Activated T-helper 1 cell treated with Interleukin-2 at 50 U/mL for 16 hours (primary cell): ENCODE results near the gene HPCAL1.

Experiments used
- DNase-seq: peaks from one replicate; pipeline ENCODE4 v3.0.0-alpha.2; 2020; ENCODE audit warnings: low read depth

The HPCAL1 gene

DNA sequence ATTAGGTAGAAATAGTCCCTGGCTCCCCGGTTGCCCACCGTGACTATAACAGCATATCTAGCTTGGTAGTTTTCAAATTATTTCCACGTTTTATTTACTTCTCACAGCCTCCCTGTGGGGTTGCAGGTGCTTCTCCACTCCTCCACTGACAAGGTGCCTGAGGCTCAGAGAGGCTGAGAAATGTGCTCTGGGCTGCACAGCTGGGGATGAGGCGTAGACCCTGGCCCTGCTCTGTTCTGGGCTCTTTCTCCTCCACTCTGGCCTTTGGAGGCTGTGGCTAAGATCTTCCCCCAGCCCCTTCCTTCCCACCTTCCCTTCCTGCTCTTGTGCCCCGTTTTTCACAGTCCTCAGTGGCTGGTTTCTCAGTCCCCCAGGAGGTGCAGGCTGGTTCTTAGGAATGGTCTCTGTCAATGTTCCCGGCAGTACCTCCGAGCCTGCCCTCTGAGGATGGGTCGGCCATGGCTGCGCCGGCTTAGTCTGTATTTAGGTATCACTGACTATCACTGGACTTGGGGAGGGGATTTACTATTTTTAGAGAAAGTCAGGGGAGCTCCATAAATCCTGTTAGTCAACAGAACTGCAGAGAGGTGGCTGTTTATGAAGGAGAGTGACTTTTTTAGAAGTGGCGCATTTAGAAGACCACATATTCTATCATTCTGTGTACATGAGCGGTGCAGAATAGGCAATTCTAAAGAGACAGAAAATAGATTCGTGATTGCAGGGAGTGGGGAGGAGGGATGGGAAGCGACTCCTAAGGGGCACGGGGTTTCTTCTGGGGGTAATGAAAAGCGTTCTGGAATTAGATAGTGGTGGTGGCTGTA lies 35.0 kb downstream of the HPCAL1 start:
- no peak for DNase-seq

DNA sequence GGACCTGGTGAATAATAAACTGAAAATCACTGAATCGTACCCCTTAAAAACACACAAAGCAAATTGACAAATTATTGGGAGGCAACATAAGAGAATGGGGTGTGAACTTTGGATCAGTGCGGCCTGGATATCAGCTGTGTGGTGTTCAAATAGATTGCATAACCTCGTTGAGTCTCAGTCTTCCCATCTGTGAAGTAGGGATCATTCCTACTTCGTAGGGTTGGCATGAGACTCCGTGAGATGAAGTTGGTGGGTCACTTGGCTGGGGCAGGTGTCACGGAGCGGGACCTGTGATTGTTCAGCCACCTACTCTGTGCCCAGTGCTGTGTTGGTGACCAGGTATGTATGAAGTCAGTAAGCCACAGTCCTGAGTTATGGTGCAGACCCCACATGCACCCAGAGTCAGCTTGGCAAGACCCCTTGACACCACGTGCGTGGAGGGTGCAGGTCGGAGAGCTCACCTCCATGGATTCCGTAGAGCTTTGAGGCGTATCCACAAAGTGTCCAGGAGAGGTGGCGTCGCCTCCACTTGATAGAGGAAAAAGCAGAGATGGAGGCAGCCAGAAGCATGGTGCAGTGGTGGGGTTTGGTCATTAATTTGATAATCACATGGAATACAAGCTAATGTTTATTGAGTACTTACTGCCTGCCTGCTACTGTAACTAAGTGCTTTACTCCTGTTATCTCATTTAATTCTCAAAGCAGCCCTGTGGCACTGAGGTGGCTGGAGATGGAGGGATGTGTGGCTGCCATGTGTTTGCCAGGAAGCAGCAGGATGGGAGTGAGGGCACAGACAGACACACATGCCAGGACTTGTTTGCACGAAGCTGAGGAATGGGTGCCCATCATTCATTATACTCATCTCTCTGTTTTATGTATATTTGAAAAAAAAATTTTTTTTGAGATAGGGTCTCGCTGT lies 35.8 kb downstream of the HPCAL1 start:
- no peak for DNase-seq

DNA sequence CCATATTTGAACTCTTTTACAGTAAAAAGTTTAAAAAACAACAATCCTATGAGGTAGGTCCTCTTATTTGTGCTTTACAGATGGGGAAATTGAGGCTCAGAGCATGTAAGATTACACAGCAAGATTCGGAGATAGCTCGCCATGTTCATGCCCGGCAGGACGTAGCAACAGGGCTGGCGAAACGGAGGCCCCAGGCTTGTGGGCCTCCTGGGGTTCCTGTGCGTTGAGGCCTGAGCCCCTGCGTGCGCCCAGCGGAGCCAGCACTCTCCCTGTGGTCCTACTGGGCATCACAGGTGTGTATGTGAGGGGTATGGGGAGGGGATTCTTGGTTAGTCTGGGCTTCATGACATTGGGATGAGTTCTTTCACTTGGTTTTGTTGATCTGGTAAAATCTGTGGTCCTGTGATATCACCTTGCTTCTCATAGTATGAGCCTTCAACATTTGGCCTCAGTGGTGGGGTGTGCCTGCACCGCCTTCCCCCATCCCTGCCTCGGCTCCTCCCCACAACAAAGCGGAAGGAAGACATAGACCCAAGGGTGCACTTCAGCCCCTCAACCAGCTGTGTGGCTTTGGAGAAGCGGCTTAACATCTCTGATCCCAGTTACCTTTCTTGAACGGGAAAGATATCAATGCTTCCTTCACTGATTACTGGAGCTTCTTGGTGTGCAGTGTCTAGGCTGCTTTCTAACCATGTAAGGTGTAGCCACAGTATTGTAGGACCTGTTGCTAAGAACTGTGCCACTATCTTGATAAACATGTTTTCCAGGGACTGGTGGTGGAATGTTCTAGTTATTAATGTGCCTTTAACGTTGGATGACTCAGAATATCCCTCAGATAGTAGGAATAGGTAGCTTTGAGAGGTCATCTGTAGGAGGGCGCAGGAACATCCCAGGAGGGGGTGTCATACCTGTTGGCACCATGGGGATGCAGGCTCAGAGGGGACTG lies 37.2 kb downstream of the HPCAL1 start:
- DNase-seq = no peak

DNA sequence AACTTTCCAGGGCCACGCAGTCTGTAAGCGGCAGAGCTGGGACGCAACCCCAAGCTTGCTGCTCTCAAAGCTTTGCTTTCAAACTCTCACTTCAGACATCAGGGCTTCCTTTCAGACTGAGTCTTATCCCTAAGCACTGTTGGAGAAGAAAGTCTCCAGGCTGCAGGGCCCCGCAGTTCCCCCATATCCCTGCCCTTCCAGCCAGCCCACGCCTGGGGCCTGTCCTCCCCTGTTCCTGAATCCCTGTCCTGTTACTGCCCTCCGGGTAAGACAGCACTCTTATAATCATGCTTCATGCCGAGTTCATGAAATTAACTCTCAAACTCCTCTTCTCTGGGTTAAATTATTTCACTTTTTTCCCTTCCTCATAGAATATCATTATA lies 37.9 kb downstream of the HPCAL1 start:
- no peak for DNase-seq

DNA sequence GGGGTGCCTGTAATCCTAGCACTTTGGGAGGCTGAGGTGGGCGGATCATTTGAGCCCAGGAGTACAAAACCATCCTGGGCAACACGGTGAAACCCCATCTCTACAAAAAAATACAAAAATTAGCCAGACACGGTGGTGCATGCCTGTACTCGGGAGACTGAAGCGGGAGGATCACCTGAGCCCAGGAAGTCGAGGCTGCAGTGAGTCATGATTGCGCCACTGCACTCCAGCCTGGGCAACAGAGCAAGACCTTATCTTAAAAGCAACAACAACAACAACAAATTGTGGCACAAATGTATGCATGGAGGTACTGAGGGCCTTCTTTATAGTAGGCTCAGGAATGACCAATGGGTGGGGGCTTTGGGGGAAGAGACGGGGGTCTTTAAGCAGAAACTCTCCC lies 38.5 kb downstream of the HPCAL1 start:
- DNase-seq = no peak

DNA sequence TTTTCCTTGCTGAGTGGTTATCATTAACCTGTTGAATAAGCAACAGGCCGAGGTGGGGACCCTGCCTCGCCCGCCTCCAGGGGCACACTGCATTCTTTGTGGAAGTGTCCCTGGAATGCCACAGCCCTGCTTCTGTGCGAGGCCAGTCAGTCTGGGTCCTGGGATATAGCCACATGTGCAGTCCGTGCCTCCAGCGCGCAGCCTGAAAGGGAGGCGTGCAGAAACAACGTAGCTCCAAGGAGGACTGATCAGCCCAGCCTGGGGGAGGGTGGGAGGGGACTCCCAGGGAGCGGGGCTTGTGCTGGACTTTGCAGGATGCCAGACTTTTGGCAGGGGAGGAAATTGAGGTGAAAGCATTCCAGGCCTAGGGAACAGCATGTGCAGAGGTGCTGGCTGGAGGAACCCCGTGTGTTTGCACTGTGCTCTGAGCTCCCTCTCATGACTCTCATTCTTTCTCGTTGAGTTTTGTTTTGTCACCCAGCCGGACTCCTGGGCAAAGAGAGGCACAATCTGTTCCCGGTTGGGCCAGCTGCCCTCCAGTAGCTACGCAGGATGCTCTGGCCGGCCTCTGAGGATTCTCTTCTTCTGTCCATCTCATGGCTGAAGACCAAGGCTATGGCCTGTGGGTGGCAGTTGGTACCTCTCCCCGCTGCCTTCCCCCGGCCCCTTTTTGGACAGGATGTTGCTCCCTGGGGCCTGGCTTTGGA lies 39.7 kb downstream of the HPCAL1 start:
- no peak for DNase-seq

DNA sequence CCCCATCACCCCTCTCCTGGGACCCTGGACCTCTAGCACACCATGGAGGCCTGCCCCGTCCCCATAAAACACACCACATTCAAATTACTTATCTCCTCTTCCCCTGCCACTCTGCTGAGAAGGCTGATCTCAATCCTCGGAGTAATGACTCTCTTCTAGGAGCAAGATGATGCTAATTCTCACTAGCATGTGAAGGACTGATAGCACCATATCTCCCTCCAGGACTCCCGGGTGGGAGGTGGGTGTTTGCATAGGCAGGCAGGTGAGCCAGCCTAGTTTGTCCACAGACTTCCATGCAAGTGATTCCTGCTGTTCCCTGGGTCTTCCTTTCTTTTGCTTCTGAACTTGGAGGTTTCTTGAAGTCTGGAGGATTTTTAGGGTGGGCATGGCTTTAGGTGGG lies 40.5 kb downstream of the HPCAL1 start:
- DNase-seq = no peak

DNA sequence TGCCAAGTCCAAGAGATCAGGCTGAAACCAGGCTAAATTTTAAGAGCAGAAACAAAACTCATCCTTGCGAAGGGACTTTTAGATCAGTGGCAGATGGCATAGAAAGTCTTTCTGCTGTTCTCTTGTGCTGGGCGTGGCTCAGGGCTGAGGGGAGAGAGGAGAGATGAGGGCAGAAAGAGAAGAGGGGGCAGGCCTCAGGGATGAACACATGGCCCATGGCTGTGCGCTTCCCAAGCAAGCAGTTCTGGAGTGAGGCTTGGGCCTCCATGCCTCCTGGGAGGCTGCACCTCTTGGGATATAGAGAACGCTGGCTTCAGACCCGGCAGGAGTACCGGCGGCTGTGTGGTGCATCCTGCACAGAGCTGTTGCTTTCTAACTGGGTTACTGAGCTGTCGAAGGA lies 41.0 kb downstream of the HPCAL1 start:
- no peak for DNase-seq

DNA sequence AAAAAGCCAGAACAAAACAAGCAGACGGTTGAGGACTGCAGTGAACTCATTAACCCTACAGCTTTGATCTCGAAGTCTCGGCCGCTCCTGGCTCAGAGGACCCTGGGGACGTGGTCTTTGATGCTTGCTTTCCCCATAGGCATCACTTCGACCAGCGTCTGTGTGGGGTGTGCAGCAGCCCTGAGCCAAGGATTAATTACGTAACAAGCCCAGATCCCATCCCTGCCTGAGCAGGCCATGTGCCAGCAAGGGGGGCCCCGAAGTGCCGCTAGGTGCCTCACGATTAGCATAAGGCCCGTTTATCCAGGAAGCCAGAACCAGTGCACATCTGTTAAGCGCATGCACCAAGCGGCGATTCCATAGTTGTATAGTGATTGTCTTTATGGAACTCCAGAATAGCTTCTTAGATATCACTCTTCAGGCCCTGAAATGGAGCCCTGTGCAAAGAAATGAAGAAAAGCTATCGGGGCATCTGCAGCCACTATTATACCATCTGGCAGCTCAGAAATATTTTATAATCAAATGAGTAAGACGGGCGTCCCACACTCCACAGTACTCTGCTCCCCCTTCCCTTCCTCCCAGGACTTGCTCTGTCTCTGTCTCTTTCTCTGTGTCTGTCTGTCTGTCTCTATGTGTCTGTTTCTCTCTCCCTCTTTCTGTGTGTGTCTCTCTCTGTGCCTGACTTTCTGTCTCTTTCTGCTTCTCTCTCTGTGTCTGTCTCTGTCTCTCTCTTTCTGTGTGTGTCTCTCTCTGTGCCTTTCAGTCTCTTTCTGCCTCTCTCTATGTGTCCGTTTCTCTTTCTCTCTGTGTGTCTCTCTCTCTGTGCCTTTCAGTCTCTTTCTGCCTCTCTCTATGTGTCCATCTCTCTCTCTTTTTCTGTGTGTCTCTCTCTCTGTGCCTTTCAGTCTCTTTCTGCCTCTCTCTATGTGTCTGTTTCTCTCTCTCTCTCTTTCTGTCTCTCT lies 41.7 kb downstream of the HPCAL1 start:
- no peak for DNase-seq

DNA sequence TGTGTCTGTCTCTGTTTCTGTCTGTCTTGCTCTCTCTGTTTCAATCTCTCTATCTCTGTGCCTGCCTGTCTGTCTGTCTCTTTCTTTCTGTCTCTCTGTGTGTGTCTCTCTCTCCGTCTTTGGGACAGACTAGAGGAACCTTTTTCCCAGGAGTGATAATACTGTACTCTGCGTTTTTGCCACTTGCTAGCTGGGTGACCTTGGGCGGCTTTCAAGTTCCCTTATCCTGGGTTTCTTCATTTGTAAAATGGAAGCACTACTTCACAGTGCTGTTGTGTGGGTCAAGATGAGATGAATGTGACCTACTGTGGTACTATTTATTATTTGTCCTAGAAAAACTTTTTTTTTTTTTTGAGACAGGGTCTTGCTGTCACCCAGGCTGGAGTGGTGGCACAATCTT lies 42.4 kb downstream of the HPCAL1 start:
- no peak for DNase-seq

DNA sequence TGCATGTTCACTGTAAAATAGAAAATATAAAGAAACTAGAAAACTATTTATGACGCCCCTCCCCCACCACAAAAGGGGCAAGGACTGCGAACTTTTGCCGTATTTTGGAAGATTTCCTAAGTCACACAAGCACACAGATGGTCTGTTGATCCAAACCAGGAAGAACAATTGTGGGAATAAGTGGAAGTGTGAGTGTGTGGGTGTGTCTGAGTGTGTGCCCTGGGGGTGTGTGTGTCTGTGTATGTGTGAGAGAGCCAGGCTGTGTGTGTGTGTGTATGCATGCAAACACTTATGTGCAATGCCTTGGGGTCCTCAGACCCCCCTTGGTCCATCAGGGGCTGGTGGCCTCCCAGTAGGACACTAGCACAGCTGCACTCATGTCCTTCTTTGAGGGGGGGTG lies 43.1 kb downstream of the HPCAL1 start:
- DNase-seq = no peak

DNA sequence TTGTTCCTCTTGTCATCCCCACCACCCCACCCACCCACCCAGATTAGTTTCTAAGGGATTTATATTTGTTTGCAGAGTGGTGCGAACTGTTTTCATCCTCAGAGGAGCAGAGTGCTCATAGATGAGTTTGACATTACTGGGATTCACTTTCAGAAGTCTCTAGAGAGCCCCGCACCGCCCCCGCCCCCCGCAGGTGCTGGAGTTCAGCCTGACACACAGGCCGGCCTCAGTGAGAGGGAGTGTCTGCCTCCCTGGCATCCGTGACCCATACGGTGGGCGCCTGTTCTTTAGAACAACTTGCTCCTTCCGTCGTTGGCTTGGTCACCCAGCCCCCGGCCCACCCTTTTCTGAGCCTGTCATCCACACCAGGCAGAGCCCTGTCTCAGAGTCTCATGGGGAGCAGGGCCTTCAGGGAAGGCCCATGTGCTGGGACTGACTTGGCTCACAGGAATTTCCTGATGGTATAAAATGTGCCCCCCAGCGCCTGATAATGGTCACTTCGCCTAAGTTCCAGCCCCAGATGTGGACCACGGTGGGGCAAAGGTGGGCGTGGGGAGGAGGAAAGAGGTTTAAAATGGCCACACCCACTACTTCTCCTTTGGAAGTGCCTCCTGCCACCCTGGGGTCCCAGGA lies 44.3 kb downstream of the HPCAL1 start:
- no peak for DNase-seq

DNA sequence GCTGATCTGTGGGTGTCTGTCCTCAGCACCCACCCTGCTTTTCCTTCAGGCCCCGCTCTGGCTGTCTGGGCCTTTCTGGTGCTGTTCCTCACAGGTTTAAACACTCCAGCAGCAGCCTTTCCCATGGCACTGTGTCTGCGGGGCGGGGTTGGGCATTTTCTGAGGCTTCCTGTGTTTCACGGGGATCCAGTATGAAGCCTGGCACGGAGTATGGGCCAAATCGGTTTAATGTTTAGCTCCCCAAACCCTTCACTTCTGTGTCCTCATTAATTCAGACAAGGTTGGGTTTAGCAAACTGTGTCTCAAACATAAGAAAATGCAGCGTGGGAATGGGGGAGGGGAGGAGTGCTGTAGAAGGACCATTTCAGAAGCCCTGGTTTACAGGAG lies 44.9 kb downstream of the HPCAL1 start:
- no peak for DNase-seq

DNA sequence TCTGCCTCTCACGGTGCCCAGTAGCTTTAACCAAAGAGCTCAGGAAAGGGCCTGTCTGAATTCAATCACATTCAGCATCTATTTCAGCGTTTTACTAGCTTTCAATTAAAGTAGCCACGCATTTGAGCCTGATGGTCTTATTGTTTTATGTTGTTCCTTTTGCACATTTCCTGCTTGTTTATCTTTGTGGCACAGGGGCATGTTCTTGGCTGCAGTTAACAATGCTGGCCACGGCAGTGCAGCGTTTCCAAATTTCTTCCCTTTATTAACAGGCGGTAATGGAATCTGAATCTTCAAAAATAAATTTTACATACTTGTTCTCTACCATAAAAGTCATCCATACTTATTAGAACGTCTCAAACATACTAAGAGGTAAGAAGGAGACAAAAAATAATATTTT lies 46.2 kb downstream of the HPCAL1 start:
- DNase-seq = no peak

DNA sequence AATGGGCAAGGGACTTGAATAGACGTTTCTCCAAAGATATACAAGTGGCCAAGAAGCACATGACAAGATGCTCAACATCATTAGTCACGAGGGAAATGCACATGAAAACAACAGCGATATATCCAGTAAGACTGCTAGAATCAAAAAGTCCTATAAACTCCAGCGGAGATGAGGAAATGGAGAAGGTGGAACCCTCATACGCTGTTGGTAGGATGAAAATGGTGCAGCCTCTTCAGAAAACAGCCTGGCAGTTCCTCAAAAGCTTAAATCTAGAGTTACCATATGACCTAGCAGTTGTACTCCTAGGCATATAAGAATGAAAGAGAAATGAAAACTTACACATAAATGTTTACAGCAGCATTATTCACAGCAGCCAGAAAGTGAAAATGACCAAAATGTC lies 48.1 kb downstream of the HPCAL1 start:
- no peak for DNase-seq

DNA sequence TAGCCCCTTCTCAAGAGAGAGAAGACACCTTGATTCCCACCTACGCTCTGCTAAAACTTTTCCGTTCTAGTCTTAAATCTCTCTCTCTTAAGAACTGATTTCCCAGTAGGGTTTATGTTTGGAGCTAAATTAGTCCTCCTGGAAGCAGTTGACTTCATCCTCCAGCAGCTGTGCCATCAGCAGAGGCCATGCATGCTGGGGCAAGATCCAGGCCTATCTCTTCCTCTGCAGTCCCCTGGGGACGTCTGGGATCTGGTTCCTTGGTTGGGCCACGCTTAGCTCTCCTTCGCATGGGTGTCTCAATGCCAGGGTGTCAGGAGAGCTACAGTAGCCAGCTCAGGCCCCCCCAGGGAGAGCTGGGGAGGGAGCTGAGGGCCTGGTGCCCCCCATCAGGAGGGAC lies 49.7 kb downstream of the HPCAL1 start:
- DNase-seq = no peak

DNA sequence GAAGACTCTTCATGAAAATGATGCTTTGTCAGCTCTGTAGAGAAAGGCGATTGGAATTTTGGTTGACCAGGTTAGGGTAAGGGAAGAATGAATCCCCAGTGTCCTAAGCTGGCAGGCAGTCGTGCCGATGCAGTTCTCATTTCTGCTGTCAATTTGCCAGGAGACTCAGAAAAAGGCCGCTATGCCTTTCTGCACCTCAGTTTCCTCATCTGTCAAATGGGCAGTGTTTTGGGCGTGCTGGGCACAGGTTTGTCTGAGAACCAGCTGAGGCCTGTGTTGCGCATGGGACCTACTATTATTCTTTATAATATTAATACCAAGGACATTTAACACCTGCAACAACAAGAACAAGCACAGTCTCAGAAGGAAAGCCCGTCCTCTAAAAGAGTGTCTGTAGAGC lies 50.3 kb downstream of the HPCAL1 start:
- no peak for DNase-seq

DNA sequence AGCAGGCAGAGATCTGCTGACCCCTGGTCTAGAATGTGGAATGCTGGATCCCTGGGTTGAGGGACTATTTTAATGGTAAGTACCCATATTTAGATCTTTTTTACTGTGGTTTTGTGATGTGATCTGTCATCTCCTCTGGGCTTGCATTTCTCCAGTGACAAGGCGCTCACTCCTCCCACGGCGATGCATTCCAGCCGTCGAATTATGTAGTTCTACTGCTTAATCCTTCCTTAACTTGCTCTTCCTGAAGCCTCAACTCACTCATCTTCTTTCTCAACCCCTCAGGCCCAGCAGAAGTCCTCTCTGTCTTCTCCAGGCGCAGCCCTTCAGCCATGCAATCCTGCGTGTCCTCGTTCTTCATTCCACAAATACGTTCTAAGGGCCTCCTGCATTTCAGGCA lies 51.2 kb downstream of the HPCAL1 start:
- no peak for DNase-seq

DNA sequence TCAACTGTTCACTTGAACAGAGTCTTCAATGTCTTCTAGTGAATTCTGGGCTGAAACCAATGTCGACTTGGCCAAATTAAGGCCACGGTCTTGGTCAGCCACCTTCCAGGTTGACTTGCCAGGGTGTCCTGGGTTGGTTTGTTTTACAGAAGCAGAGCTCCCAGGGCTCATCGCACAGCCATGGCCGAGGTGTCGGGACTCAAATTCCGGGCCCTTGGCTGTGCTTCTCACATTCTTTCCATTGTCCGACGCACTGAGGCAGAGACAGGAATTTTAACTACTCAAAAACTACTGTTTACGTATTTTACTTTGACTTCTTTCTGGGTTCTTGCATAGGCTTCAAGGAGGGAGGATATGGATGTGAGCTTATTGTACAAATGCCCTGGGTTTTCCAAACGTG lies 51.7 kb downstream of the HPCAL1 start:
- DNase-seq = no peak
